Stomach (tissue), 4 donors: ENCODE data around the gene C11orf86.

Source experiments
- EP300 ChIP-seq: sonication (generic); formaldehyde crosslinking; IDR thresholded peaks from one replicate; pipeline ENCODE4 v1.6.1; 2017; ENCODE audit warnings: antibody characterized with exemption
- POLR2A ChIP-seq, 4 donors: fragments of 450-650 bp; IDR thresholded peaks; one replicate each; pipeline ENCODE4 v1.6.1; 2016; ENCODE audit warnings: antibody characterized with exemption in 4 of 4, control low read depth in 2 of 4, mild to moderate bottlenecking in 1 of 4, moderate library complexity in 1 of 4
- TF ChIP-seq, protein P1 (sequence below), 7 experiments: fragments of 450-650 bp in 4 of 7; fragments of 200-600 bp in 3 of 7; sonication (generic) in 3 of 7; IDR thresholded peaks; one replicate each; pipeline ENCODE4 v1.5.1; 2016 to 2019; ENCODE audit warnings: antibody characterized with exemption in 7 of 7, control low read depth in 2 of 7, mild to moderate bottlenecking in 1 of 7

DNA sequence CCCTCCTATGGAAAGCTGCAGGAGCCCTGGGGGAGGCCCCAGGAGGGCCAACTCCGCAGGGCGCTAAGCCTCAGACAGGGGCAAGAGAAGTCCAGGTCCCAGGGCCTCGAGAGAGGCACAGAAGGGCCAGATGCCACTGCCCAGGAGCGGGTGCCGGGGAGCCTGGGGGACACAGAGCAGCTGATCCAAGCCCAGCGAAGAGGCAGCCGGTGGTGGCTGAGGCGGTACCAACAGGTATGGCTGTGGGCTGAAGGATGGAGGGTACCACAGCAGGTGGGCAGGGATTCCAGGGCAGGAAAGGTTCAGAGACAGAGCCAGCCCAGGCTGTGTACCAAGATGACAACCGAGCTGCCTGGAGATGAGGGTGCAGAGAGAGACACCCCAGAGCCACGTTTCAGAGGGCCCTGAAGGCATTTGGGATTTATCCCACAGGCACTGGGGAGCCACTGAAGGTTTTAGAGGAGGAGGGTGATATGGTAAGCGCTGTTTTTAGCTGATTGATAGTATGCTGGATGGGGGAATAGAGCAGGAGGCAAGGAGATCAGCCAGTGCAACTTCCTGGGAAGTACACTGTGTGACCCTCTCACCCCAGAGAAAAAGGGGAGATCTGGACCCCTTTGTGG lies 412 bp downstream of the C11orf86 start:
- TF ChIP-seq, protein P1, sequence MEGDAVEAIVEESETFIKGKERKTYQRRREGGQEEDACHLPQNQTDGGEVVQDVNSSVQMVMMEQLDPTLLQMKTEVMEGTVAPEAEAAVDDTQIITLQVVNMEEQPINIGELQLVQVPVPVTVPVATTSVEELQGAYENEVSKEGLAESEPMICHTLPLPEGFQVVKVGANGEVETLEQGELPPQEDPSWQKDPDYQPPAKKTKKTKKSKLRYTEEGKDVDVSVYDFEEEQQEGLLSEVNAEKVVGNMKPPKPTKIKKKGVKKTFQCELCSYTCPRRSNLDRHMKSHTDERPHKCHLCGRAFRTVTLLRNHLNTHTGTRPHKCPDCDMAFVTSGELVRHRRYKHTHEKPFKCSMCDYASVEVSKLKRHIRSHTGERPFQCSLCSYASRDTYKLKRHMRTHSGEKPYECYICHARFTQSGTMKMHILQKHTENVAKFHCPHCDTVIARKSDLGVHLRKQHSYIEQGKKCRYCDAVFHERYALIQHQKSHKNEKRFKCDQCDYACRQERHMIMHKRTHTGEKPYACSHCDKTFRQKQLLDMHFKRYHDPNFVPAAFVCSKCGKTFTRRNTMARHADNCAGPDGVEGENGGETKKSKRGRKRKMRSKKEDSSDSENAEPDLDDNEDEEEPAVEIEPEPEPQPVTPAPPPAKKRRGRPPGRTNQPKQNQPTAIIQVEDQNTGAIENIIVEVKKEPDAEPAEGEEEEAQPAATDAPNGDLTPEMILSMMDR (IDR thresholded peaks at IDR 0.05) = no peak
- no peak for TF ChIP-seq POLR2A (IDR thresholded peaks at IDR 0.05)
- TF ChIP-seq EP300 = no peak
